ENCODE measurements around the gene PPP6C. TPM values are rescaled to one million over a fixed set of nuclear protein-coding genes. Genes with fewer than 3 reads are reported as not detected.

The PPP6C gene
- total and polyA plus RNA-seq, 2 of the 13 experiments (the other 11 are each of a cell fraction or from before 2014, with no cell fraction given), result 18.5 to 20.9 TPM

GRCh38 chr9:125189361-125190289 lies at the start of gene PPP6C (continued):
- peak; percentile 79 for TF ChIP-seq ZBTB33 (CRISPR knock-in tag; IDR thresholded peaks at IDR 0.05)
- TF ChIP-seq, protein P1, sequence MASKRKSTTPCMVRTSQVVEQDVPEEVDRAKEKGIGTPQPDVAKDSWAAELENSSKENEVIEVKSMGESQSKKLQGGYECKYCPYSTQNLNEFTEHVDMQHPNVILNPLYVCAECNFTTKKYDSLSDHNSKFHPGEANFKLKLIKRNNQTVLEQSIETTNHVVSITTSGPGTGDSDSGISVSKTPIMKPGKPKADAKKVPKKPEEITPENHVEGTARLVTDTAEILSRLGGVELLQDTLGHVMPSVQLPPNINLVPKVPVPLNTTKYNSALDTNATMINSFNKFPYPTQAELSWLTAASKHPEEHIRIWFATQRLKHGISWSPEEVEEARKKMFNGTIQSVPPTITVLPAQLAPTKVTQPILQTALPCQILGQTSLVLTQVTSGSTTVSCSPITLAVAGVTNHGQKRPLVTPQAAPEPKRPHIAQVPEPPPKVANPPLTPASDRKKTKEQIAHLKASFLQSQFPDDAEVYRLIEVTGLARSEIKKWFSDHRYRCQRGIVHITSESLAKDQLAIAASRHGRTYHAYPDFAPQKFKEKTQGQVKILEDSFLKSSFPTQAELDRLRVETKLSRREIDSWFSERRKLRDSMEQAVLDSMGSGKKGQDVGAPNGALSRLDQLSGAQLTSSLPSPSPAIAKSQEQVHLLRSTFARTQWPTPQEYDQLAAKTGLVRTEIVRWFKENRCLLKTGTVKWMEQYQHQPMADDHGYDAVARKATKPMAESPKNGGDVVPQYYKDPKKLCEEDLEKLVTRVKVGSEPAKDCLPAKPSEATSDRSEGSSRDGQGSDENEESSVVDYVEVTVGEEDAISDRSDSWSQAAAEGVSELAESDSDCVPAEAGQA (IDR thresholded peaks at IDR 0.05; ENCODE audit: low read depth), result peak; percentile 45; the same call in 1 of the 2 replicates
- TF ChIP-seq, protein P1 (CRISPR knock-in tag; IDR thresholded peaks at IDR 0.05; ENCODE audit: borderline replicate concordance), result no peak
- TF ChIP-seq MZF1 (CRISPR knock-in tag; IDR thresholded peaks at IDR 0.05; ENCODE audit: borderline replicate concordance), result no peak
- peak; percentile 62 for TF ChIP-seq SALL1 (CRISPR knock-in tag; IDR thresholded peaks at IDR 0.05)
- TF ChIP-seq RFX5 (IDR thresholded peaks at IDR 0.05; ENCODE audit: low read depth, low read length), result peak; percentile 49; the same call in 1 of the 2 replicates
- no peak for TF ChIP-seq ZNF263 (CRISPR knock-in tag; IDR thresholded peaks at IDR 0.05)
- TF ChIP-seq ZMYM4 (CRISPR knock-in tag; IDR thresholded peaks at IDR 0.05), result peak; percentile 89
- peak; percentile 95 for TF ChIP-seq CBX1 (IDR thresholded peaks at IDR 0.05; ENCODE audit: low read depth)
- TF ChIP-seq ZNF235 (CRISPR knock-in tag; IDR thresholded peaks at IDR 0.05; ENCODE audit: borderline replicate concordance), result no peak
- peak; percentile 43; the same call in 1 of the 2 replicates for TF ChIP-seq ZBTB38 (CRISPR knock-in tag; IDR thresholded peaks at IDR 0.05)
- 0 out of 2 replicates have a peak, but pooled peaks have one; percentile 37 for TF ChIP-seq ZNF670 (CRISPR knock-in tag; IDR thresholded peaks at IDR 0.05; ENCODE audit: borderline replicate concordance)
- no peak for TF ChIP-seq ZNF713 (CRISPR knock-in tag; IDR thresholded peaks at IDR 0.05)
- TF ChIP-seq NFIB (CRISPR knock-in tag; IDR thresholded peaks at IDR 0.05; ENCODE audit: borderline replicate concordance), result no peak
